GM18861 (cell line): ENCODE results near the gene PSMC5.

ENCODE experiments used
- ATAC-seq: cut with Tn5 transposase; IDR thresholded peaks from one replicate; pipeline ENCODE4 v1.9.1; 2021; ENCODE audit not compliant: unreplicated experiment

PSMC5 gene

GRCh38 chr17:63820963-63821561 lies 6.2 kb upstream of the PSMC5 start:
- no peak for ATAC-seq

GRCh38 chr17:63821804-63822203 lies 5.4 kb upstream of the PSMC5 start:
- ATAC-seq: no peak

- ATAC-seq: no peak
Observed at GRCh38 chr17:63822537-63822936, 4.7 kb upstream of the PSMC5 start.

- ATAC-seq: no peak
Observed at GRCh38 chr17:63823659-63824331, 3.4 kb upstream of the PSMC5 start.

GRCh38 chr17:63824362-63824761 lies 2.9 kb upstream of the PSMC5 start:
- ATAC-seq: no peak

GRCh38 chr17:63826468-63827001 lies 696 bp upstream of the PSMC5 start:
- ATAC-seq: peak; percentile 2

- no peak for ATAC-seq
Observed at GRCh38 chr17:63827801-63828221, 580 bp downstream of the PSMC5 start.

GRCh38 chr17:63828936-63829335 lies 1.7 kb downstream of the PSMC5 start:
- ATAC-seq: no peak

GRCh38 chr17:63830278-63830677 lies 3.0 kb downstream of the PSMC5 start:
- ATAC-seq: no peak

GRCh38 chr17:63830904-63831491 lies 3.8 kb downstream of the PSMC5 start:
- ATAC-seq: no peak

GRCh38 chr17:63831505-63831904 lies 4.3 kb downstream of the PSMC5 start:
- ATAC-seq: no peak

- ATAC-seq: no peak
Observed at GRCh38 chr17:63832014-63832413, 4.8 kb downstream of the PSMC5 start.

GRCh38 chr17:63832455-63832854 lies 5.2 kb downstream of the PSMC5 start:
- ATAC-seq: no peak

- ATAC-seq: no peak
Observed at GRCh38 chr17:63833026-63833740, 6.0 kb downstream of the PSMC5 start.

- ATAC-seq: no peak
Observed at GRCh38 chr17:63833741-63834373, 6.6 kb downstream of the PSMC5 start.

GRCh38 chr17:63834431-63835166 lies 7.4 kb downstream of the PSMC5 start:
- ATAC-seq: no peak

- ATAC-seq: no peak
Observed at GRCh38 chr17:63835167-63835720, 8.0 kb downstream of the PSMC5 start.

- no peak for ATAC-seq
Observed at GRCh38 chr17:63836811-63837210, 9.6 kb downstream of the PSMC5 start.

GRCh38 chr17:63837480-63837879 lies 10.2 kb downstream of the PSMC5 start:
- no peak for ATAC-seq

- ATAC-seq: no peak
Observed at GRCh38 chr17:63837962-63838600, 10.8 kb downstream of the PSMC5 start.
